Renal pelvis (tissue), 4 donors: ENCODE data around the gene RAVER2. TPM values are rescaled to one million over a fixed set of nuclear protein-coding genes. Genes with fewer than 3 reads are reported as not detected.
"Not testable (repeated sequence)": the region's sequence is repeated elsewhere in the genome, so short reads cannot be mapped to it uniquely, and the experiment has no call there.

Experiments used
- DNase-seq: peaks from one replicate; pipeline ENCODE4 v3.0.0-alpha.2; 2013
- polyA plus RNA-seq, 3 donors: library from polyadenylated mRNA; unstranded; fragments of 120-200 nt; gene quantifications; one replicate each; pipeline ENCODE4 v1.2.1, GENCODE V29; 2013; ENCODE audit not compliant: insufficient read length in 3 of 3

RAVER2 gene
- polyA plus RNA-seq, 3 donors, result 25.2 to 30.5 (median 28.1) TPM

DNA sequence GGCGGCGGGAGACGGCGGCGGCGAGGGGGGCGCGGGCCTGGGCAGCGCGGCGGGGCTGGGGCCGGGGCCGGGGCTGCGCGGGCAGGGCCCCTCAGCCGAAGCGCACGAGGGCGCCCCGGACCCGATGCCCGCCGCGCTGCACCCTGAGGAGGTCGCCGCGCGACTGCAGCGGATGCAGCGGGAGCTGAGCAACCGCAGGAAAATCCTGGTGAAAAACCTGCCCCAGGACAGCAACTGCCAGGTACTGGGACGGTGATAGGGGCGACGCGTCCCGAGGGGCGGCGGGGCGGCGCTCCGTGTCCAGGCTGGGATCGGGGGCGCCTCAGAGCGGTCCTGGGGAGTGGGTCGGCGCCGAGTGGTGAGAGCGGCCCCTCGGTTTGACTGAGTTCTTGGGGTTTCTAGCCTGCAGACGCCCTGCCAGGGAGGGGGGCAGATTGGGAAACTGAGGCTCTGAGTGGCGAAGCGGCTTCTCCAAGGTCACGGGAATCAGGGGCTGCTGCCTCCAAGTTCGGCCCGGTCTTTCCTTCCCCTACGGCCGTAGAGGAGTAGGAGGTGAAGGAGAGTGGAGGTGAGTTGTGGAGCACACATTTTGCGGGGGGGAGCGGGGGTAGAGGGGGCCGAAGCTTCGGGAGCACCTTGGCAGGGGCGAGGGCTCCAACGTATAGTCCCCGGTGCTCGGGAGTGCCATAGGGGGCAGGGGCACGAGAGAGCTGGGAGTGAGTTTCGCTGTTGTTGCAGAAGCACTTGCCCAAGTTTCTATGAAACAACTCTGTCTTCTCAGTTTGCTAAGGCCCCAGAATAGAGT is 508 bp downstream of the RAVER2 start:
- DNase-seq, result peak; percentile 43

DNA sequence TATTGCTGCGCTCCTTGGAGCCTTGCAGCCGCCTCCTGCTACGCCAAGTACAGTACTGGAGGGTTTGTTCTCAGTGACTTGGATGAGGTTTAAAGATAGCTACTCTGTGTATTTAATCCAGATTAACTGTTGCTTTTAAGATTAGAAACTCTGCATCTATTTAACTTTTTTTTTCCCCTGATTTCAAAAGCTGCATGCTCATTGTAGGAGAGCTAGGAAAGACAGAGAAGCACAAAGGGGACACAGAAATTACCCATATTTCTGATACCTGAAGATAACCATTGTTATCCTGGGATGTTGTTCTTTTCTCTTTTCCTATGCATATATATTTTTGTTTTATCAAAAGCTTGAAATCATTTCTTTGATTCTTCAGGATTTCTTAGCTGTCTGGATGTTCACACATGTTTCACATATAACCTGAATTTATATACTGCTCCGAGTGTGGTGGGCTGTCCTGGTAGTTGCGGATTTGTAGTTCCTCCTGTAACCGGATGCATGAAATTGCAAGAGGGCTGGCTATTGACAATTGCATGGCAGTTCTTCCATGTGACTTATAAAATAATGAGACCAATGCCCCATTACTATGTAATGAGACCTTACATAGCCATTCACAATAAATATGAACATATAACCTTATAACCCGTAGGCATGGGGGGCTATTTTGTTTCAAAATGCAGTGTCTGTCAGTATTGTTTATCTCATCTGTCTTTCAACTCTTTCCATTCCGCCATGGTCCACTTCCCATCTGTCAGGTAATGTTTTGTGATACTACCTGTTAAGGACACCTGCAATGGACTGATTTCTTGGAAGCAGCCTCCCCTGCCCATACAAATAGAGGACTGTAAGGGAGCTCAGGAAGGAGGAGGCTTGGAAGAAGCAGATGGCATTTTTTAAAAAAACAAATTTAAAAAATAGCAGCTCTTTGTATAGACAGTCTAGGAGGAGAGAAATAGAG is 1.4 kb downstream of the RAVER2 start:
- DNase-seq, result no peak

DNA sequence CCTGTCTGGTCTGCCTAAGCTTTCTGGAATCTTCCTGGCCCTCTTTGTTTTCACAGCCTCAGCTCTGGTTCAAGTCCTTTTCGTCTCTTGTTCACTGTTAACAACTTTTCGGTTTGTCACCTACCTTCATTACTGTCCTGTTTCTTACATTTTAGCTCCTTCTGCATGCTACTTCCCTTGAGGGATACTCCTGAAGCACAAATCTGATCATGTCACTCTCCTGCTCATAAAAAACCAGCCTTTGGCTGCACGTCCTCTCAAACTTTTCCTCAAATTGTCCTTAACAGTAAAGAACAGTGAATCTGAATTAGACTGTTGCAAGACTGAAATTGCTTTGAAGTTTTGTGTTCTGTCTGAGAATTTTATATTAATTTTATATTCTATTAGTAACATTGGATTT is 3.3 kb downstream of the RAVER2 start:
- DNase-seq, result no peak

DNA sequence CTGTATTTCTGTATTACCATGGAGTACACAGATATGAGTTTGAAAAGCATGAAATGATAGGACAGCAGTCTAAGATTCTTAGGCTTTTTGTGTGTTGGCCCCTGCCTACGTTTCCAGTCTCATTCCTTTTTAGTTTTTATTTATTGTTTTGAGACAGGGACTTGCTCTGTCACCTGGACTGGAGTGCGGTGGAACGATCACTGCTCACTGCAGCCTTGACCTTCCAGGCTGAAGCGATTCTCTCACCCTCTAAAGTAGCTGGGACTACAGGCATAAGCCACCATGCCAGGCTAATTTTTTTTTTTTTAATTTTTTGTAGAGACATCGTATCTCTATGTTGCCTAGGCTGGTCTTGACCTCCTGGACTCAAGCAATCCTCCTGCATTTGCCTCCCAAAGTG is 3.8 kb downstream of the RAVER2 start:
- no peak for DNase-seq

DNA sequence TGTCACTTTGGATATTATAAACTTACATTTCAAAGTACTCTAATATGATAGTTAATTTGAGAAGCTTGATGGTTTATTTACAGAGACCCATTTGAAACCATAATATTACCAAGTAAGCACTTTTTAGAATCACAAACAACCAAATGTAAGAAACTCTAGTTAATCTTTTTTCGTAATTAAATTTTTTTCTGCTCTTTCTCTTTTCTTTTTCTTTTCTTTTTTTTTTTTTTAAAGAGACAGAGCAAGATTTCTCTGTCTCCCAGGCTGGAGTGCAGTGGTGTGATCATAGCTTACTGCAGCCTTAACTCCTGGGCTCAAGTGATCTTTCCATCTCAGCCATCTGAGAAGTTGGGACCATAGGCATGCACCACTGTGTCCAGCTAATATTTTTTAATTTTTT is 5.2 kb downstream of the RAVER2 start:
- DNase-seq, result no peak

DNA sequence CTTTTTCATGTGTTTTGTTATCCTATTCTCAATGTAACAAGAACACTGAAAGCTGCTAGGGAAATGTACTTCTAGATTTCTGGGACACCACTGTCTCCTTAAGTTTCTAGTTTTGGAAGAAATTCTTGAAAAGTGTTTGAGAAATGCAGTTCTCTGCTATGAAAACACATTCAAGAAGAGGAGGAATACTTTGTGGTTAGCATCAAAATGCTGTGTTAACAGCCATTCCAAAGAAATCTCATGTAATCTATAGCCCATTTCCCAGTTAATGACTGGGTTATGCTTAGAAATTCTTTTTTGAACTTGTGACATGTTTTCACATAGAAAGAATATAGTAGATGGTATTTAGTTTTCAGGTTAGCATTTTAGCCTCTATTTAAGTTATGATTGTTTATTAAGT is 6.0 kb downstream of the RAVER2 start:
- no peak for DNase-seq

DNA sequence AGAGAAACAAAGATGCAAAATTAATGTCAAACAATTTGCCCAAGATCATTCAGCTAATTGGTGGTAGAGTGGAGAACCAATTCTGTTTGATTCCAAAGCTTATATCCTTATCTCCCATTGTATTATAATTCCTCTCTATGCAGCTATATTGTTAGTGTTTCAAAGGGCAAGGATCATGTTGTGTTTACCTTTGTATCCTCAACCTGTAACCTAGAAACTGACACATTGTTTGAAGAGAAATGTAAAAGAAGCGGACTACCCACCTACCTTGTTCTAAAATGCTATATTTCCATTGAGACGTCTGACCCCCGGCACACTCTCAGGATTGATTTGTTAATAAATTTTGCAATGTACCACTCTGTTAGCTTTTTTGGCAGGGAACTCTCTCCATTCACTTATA is 9.3 kb downstream of the RAVER2 start:
- DNase-seq, result no peak

DNA sequence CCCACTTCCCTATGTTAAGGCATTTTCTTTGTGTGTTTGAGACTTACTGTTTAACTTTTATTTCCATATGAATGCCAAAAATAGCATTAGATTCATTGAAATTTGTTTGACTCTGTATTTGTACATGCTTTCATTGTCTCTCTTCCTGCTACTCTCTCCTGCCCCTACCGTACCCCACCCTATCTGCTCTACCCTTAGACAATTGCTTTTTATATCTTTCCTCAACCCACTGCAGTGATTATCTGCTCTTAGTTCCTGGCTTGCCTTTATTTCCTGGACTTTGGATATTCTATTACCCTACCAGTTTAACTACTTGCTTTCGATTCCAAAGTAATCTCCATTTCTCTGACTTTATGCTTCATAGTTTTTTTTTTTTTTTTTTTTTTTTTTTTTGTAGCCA is 10.5 kb downstream of the RAVER2 start:
- no peak for DNase-seq

DNA sequence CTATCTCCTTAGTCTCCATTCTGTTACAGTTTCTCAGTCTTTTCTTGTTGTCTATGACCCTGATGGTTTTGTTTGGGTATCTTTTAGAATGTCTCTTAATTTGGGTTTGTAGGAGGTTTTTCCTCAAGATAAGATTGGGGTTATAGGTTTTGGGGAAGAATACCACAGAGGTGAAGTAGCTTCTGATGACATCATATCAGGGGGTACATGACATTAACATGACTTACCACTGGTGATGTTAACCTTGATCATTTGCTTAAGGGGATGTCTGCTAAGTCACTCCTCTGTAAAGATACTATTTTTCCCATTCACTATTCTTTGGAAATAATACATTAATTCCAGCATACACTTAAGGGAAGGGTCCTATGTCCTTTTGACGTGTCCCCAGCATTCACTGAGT is 11.9 kb downstream of the RAVER2 start:
- no peak for DNase-seq

DNA sequence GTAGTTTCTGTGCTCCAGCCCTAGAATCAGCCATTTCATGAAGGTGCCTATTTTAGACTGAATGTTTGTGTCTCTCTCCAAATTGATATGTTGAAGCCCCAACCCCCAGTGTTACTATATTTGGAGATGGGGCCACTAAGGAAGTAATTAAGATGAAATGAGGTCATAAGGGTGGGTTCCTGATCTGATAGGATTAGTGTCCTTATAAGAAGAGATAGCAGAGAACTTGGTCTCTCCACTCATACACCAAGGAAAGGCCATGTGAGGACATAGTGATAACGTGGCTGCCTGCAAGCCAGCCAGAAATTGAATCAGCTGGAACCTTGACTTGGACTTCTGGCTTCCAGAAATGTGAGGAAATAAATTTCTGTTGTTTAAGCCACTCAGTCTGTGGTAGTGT is 12.3 kb downstream of the RAVER2 start:
- DNase-seq, result no peak

DNA sequence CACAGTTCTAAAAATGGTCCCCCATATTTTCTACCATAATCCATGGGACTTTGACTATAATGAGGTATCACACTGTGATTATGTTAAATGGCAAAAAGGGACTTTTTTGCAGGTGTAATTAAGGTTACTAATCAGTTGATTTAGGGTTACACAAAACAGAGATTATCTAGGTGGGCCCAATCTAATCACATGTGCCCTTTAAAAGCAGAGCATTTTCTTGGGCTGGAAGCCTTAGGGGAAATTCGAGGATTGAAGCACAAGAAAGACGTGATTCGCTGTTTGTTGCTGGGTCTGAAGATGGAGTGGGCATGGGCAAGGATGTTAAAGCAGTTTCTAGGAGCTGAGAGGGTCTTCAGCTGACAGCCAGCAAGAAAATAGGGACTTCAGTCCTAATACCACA is 13.4 kb downstream of the RAVER2 start:
- DNase-seq, result no peak

DNA sequence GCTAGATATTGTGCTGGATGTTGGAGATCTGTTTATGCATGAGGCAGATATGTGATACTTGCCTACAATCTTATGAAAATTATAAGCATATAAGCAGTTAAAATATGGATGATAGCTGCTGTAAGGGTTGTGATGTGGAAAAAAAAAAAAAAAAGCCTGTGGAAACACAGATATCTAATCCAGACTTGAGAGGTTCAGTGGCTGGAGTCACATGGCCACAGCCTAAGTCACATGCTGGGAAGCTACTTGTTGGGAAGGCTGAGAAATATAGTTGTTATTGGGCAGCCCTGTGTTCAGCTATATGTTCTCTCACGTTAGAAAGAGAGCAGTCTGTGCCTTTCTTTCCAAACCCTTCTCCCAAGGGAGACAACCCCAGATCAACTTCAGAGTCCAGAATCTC is 15.1 kb downstream of the RAVER2 start:
- DNase-seq, result no peak

DNA sequence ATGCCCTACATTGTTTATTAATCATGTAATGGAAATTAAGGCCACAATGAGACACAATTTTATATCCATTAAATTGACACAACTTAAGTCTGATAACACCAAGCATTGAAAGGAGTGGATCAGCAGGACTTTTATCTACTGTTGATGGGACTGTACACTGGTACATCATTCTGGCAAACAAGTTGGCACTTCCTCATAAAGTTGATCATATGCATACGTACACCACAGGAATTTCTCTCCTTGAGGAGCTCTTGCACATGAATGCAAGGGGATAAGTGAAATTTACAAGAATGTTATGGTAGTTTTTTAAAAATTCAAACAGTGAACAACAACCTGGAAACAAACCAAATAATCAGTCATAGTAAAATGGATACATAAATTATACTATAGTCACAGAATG is 20.1 kb downstream of the RAVER2 start:
- no peak for DNase-seq

DNA sequence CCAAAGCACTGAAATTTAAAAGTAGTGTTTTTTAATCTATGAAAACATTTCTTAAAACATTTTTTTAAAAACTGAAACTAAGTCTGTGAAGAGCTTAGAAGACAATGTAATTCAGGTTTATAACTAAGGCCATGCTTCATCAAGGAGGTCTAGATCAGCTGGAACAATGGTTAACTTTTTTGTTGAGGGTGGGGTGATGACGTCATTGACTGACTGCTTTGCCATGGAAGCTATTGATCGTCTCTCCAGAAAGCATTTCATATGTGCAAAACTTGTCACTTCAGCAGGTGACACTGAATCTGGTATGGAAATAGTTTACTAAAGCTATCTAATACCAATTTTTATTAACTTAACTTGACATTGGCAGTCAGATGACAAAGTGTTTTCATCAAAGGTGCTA is 21.0 kb downstream of the RAVER2 start:
- no peak for DNase-seq

DNA sequence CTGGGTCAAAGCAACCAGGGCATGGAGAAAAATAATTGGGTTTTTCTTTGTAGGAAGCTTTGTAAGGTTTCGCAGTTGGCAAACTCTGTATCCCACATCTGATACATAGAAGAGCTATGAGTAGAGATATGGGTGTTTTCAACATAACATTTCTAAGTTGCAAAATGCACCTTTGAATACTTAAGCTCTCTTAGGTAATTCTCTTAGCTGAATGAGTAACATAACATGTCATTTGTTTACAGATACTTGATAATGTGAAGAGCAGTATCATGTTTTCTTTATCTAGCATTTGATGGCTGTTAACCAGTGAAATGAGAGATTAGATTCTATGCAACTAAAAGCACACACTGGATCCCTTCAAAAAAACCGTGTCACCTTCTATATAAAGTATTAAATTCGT is 21.6 kb downstream of the RAVER2 start:
- DNase-seq, result no peak

DNA sequence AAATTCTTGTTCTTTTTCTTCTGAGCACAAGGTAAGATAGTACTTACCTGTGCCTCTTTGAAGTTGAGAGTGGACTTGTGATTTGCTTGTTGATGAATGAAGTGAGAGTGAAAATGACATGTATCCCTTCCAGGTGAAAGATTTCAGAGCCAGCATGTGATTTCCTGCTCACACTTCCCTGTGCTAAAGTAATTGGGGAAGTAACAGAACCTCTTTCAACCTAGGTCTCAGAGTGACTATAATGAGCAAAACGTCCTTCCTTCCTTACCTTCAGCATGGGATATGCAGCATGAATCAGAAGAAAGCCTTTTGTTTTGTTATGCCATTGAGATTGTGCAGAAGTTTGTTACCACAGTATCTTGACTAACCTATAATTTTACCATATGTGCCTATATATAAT is 24.6 kb downstream of the RAVER2 start:
- DNase-seq, result no peak

DNA sequence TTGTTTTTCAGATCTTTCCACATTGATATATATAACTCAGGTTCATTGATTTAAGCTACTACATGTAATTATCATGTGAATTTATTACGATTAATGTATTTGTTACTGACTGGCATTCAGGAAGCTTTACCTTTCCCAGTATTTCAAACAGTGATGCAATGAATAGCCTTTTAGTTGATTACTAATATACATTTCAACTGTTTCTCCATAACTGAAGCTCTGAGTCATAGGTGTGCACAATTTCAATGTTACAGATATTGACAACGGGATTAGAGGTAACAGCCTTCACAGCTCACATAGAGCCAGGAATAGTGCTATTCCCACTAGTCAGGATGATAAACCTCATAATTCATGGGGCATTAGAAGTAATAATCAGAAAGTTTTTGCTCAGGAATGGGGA is 25.1 kb downstream of the RAVER2 start:
- DNase-seq, result no peak

DNA sequence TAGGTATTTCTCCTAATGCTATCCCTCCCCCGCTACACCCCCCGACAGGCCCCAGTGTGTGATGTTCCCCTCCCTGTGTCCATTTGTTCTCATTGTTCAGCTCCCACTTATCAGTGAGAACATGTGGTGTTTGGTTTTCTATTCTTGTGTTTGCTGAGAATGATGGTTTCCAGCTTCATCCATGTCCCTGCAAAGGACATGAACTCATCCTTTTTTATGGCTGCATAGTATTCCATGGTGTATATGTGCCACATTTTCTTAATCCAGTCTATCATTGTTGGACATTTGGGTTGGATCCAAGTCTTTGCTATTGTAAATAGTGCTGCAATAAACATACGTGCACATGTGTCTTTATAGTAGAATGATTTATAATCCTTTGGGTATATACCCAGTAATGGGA is 28.4 kb downstream of the RAVER2 start:
- not testable (repeated sequence) for DNase-seq

DNA sequence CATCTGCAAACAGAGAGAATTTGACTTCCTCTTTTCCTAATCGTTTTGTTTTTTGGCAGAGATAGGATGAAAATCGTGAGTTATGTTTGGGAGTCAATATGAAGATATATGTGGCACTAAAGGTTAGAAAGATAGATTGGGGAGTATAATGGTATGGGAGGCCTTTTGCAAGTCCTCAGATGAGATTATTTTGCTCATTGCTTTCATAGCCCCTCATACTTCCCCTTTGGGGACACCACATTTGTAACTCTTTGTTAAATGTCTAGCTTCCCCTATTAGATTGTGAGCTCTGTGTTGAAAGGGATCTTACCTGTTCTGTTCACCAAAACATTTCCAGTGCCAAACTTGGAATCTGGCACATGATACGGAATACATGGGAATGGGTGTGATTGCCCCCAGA is 30.2 kb downstream of the RAVER2 start:
- DNase-seq, result no peak

DNA sequence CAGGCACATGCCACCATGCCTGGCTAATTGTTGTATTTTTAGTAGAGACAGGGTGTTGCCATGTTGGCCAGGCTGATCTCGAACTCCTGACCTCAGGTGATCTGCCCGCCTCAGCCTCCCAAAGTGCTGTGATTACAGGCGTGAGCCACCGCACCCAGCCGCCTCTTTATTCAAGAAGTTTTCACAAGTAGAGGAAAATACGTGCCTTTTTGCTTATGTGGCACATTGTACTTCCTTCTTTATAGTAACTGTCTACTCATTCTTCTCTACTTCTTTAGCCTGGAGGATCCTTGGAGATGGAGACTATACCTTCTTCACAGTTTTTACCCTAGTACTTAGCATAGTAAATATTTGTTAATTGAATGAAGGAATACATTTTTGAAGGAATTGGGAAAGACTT is 37.2 kb downstream of the RAVER2 start:
- not testable (repeated sequence) for DNase-seq

DNA sequence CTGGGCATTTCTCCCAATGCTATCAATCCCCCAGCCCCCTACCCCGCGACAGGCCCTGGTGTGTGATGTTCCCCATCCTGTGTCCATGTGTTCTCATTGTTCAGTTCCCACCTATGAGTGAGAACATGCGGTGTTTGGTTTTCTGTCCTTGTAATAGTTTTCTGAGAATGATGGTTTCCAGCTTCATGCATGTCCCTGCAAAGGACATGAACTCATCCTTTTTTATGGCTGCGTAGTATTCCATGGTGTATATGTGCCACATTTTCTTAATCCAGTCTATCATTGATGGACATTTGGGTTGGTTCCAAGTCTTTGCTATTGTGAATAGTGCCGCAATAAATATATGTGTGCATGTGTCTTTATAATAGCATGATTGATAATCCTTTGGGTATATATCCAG is 38.0 kb downstream of the RAVER2 start:
- not testable (repeated sequence) for DNase-seq

DNA sequence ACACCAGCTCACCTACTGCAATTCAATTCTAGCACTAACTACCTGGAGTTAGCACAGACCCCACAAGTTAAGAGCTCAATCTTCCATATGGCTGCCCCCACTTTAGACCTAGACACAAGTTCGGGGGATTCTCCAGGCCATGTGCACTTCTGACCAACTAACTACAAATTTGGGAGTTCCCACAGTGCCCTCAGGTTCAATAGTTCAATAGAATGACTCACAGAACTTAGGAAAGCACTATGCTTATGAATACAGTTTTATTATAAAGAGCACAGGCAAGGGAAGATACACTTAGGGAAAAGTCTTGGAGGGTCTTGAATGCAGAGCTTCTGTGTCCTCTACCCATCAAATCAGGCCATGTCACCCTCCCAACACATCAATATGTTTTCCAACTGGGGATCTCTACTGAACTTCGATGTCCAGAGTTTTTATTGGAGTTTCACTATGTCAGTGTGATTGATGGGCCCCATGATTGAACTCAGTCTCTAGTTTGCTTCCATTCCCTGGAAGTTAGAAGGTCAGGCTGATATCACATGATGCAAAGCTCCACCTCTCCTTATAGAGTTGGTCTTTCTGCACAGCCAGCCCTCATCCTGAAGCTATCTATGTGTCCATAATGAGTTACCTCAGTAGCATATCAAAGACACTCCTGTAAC is 46.1 kb downstream of the RAVER2 start:
- DNase-seq, result no peak

DNA sequence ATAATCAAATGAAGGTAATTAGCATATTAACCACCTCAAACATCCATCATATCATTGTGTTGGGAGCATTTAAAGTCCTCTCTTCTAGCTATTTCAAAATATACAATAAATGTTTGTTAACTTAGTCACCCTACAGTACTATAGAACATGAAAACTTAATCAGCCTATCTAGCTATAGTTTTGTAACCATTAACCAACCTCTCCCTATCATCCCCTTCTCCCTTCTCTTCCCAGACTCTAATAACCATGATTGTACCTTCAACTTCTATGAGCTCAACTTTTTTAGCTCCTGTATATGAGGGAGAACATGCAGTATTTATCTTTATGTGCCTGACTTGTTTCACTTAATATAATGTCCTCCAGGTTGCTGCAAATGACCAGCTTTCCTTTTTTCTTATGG is 54.0 kb downstream of the RAVER2 start:
- DNase-seq, result no peak
